ENCODE data around the gene RBM38.

Gene RBM38

GRCh38 chr20:57442888-57443239 is 51.7 kb downstream of the RBM38 start:
- Histone ChIP-seq H3K4me1 (no peaks in the 10 kb centered on the region), H3K9me3 (ENCODE audit: control insufficient read depth, low read length) (no peaks in the 10 kb centered on the region), H3K4me3 (ENCODE audit: low read depth, low read length) (no peak overlapping the region), H3K27ac (no peak overlapping the region), H3K4me2 (ENCODE audit: low read length) (no peak overlapping the region), H3K27me3 (ENCODE audit: control insufficient read depth, insufficient read depth, low read length) (no peaks in the 10 kb centered on the region), H2AFZ (no peak overlapping the region), H3K79me2 (no peaks in the 10 kb centered on the region), H3K9ac (no peak overlapping the region), H3K36me3 (ENCODE audit: control insufficient read depth, insufficient read depth, low read length) (no peaks in the 10 kb centered on the region)
- no peak for TF ChIP-seq CTCF (IDR thresholded peaks at IDR 0.05)

- Histone ChIP-seq H3K27ac (no peak overlapping the region), H3K9ac (no peak overlapping the region), H3K4me2 (ENCODE audit: low read length) (no peak overlapping the region), H3K9me3 (ENCODE audit: control insufficient read depth, low read length) (no peaks in the 10 kb centered on the region), H3K4me1 (no peaks in the 10 kb centered on the region), H3K4me3 (ENCODE audit: low read depth, low read length) (no peak overlapping the region), H3K36me3 (ENCODE audit: control insufficient read depth, insufficient read depth, low read length) (no peaks in the 10 kb centered on the region), H2AFZ (no peak overlapping the region), H3K27me3 (ENCODE audit: control insufficient read depth, insufficient read depth, low read length) (no peaks in the 10 kb centered on the region), H3K79me2 (no peaks in the 10 kb centered on the region)
- TF ChIP-seq CTCF (IDR thresholded peaks at IDR 0.05) = no peak
Measured at GRCh38 chr20:57443349-57444265, 52.4 kb downstream of the RBM38 start.

- H3K4me3 ChIP-seq (ENCODE audit: low read depth, low read length) = no peak overlapping the region
- no peak overlapping the region for H3K4me2 ChIP-seq (ENCODE audit: low read length)
- no peaks in the 10 kb centered on the region for H3K36me3 ChIP-seq (ENCODE audit: control insufficient read depth, insufficient read depth, low read length)
- no peak for TF ChIP-seq CTCF (IDR thresholded peaks at IDR 0.05)
- no peak overlapping the region for H3K27ac ChIP-seq
- H3K9ac ChIP-seq = no peak overlapping the region
- no peaks in the 10 kb centered on the region for H3K4me1 ChIP-seq
- no peaks in the 10 kb centered on the region for H3K27me3 ChIP-seq (ENCODE audit: control insufficient read depth, insufficient read depth, low read length)
- no peak overlapping the region for H2AFZ ChIP-seq
- no peaks in the 10 kb centered on the region for H3K9me3 ChIP-seq (ENCODE audit: control insufficient read depth, low read length)
- H3K79me2 ChIP-seq = no peaks in the 10 kb centered on the region
Measured at GRCh38 chr20:57444394-57445048, 53.3 kb downstream of the RBM38 start.

- no peak overlapping the region for H3K27ac ChIP-seq
- H3K27me3 ChIP-seq (ENCODE audit: control insufficient read depth, insufficient read depth, low read length) = no peaks in the 10 kb centered on the region
- no peak overlapping the region for H3K9ac ChIP-seq
- no peak for TF ChIP-seq CTCF (IDR thresholded peaks at IDR 0.05)
- H3K4me1 ChIP-seq = no peaks in the 10 kb centered on the region
- H2AFZ ChIP-seq = no peak overlapping the region
- no peaks in the 10 kb centered on the region for H3K79me2 ChIP-seq
- no peaks in the 10 kb centered on the region for H3K9me3 ChIP-seq (ENCODE audit: control insufficient read depth, low read length)
- no peak overlapping the region for H3K4me2 ChIP-seq (ENCODE audit: low read length)
- H3K4me3 ChIP-seq (ENCODE audit: low read depth, low read length) = no peak overlapping the region
- no peaks in the 10 kb centered on the region for H3K36me3 ChIP-seq (ENCODE audit: control insufficient read depth, insufficient read depth, low read length)
Measured at GRCh38 chr20:57445298-57445697, 54.1 kb downstream of the RBM38 start.

Data from parathyroid adenoma (tissue), 2 donors.